Gastroesophageal sphincter (tissue), 4 donors: ENCODE measurements around the gene PTPRF. TPM values are rescaled to one million over a fixed set of nuclear protein-coding genes. Genes with fewer than 3 reads are reported as not detected.

Experiments
- ATAC-seq: fragments of 150-250 bp; one replicate; pipeline ENCODE4 v1.9.1; 2016; ENCODE audit warnings: mild to moderate bottlenecking, moderate library complexity
- H3K27ac ChIP-seq, 4 donors: fragments of 200-600 bp; sonication (generic) in 3 of 4; 1 replicate in 3 of 4; 2 replicates in 1 of 4; pipeline ENCODE4 v1.5.1; 2016 to 2019
- H3K27me3 ChIP-seq: fragments of 200-600 bp; sonication (generic); one replicate; pipeline ENCODE4 v1.5.1; 2019
- H3K36me3 ChIP-seq, 2 donors: fragments of 200-600 bp; sonication (generic); one replicate each; pipeline ENCODE4 v1.5.1; 2019; ENCODE audit warnings: control low read depth in 1 of 2
- H3K4me1 ChIP-seq, 3 donors: fragments of 200-600 bp; sonication (generic); 1 replicate in 2 of 3; 2 replicates in 1 of 3; pipeline ENCODE4 v1.5.1; 2016 to 2019; ENCODE audit warnings: control low read depth in 2 of 3
- H3K4me3 ChIP-seq, 2 donors: fragments of 200-600 bp; sonication (generic); one replicate each; pipeline ENCODE4 v1.5.1; 2019; ENCODE audit warnings: mild to moderate bottlenecking in 1 of 2, moderate library complexity in 1 of 2
- H3K9me3 ChIP-seq, 3 donors: fragments of 200-600 bp; sonication (generic); one replicate each; pipeline ENCODE4 v1.5.1; 2017 to 2019; ENCODE audit warnings: control low read depth in 2 of 3
- CTCF ChIP-seq, 4 experiments: fragments of 200-600 bp in 2 of 4; fragments of 450-650 bp in 2 of 4; sonication (generic) in 1 of 4; IDR thresholded peaks; one replicate each; pipeline ENCODE4 v1.5.1; 2017 to 2019; ENCODE audit warnings: antibody characterized with exemption in 4 of 4, mild to moderate bottlenecking in 2 of 4, moderate library complexity in 2 of 4
- EP300 ChIP-seq: sonication (generic); formaldehyde crosslinking; IDR thresholded peaks from one replicate; pipeline ENCODE4 v1.6.1; 2017; ENCODE audit warnings: antibody characterized with exemption, mild to moderate bottlenecking
- POLR2A ChIP-seq, 2 donors: fragments of 450-650 bp; IDR thresholded peaks; one replicate each; pipeline ENCODE4 v1.6.1; 2017; ENCODE audit warnings: antibody characterized with exemption in 2 of 2, mild to moderate bottlenecking in 2 of 2, moderate library complexity in 1 of 2
- POLR2AphosphoS5 ChIP-seq: sonication (generic); formaldehyde crosslinking; IDR thresholded peaks from one replicate; pipeline ENCODE4 v1.6.1; 2017; ENCODE audit warnings: antibody characterized with exemption
- WGBS, 2 donors: methylation state at CpG; one replicate each; pipeline ENCODE4 v1.1.5; 2018; ENCODE audit warnings: low coverage in 1 of 2; 5-methylcytosine and 5-hydroxymethylcytosine counted together
- total RNA-seq, 4 donors: library from RNA; depleted of rRNA; stranded (reverse); fragments of >200 nt; gene quantifications; one replicate each; pipeline ENCODE4 v1.1.0, GENCODE V29; 2016

PTPRF gene
- total RNA-seq, 4 donors from 2014 or later, result 55.8 to 80.4 (median 60.8) TPM

GRCh38 chr1:43541721-43542401, 11.2 kb downstream of the PTPRF start:
- H3K27me3 ChIP-seq, result no peaks in the 10 kb centered on the region
- H3K4me1 ChIP-seq, result peaks cover 6 to 95% (median 14%) of the 10 kb centered on the region in 3 donors
- peaks cover 0 to 32% of the 10 kb centered on the region in 2 donors for H3K36me3 ChIP-seq
- no peak overlapping the region for H3K4me3 ChIP-seq
- H3K27ac ChIP-seq, result peak overlapping the region; percentile 53 to 85 (median 79)
- no peaks in the 10 kb centered on the region for H3K9me3 ChIP-seq
- TF ChIP-seq EP300 (no peak), CTCF (IDR thresholded peaks at IDR 0.05) (no peak), POLR2AphosphoS5 (peak; percentile 77), POLR2A (IDR thresholded peaks at IDR 0.05) (no peak)
- ATAC-seq, result peak; percentile 90
- WGBS, 2 donors, result 65 to 74% methylated on average over 6 to 9 of the region's 14 CpGs

GRCh38 chr1:43542527-43543458, 12.1 kb downstream of the PTPRF start:
- Histone ChIP-seq H3K27me3 (no peaks in the 10 kb centered on the region), H3K4me1 (peaks cover 6 to 95% (median 14%) of the 10 kb centered on the region in 3 donors), H3K9me3 (no peaks in the 10 kb centered on the region), H3K36me3 (peaks cover 0 to 38% of the 10 kb centered on the region in 2 donors), H3K4me3 (no peak overlapping the region), H3K27ac (peak overlapping the region; percentile 63 to 85 (median 79))
- WGBS, 2 donors, result 72 to 92% methylated on average over 8 of the region's 15 CpGs
- ATAC-seq, result no peak
- TF ChIP-seq CTCF (IDR thresholded peaks at IDR 0.05) (no peak), POLR2AphosphoS5 (no peak), POLR2A (IDR thresholded peaks at IDR 0.05) (no peak), EP300 (no peak)

- H3K36me3 ChIP-seq, result peaks cover 0 to 32% of the 10 kb centered on the region in 2 donors
- TF ChIP-seq CTCF (IDR thresholded peaks at IDR 0.05) (no peak), EP300 (no peak), POLR2A (IDR thresholded peaks at IDR 0.05) (no peak), POLR2AphosphoS5 (no peak)
- no peak overlapping the region for H3K4me3 ChIP-seq
- no peaks in the 10 kb centered on the region for H3K27me3 ChIP-seq
- no peak for ATAC-seq
- H3K27ac ChIP-seq, result peak overlapping the region in 3 of 4 donors; percentile 76 to 85 (median 82)
- no peaks in the 10 kb centered on the region for H3K9me3 ChIP-seq
- 70 to 83% methylated on average over 1 to 3 of the region's 8 CpGs for WGBS, 2 donors
- peaks cover 6 to 100% (median 14%) of the 10 kb centered on the region in 3 donors for H3K4me1 ChIP-seq
Measured at GRCh38 chr1:43543567-43543966, 12.9 kb downstream of the PTPRF start.

GRCh38 chr1:43545339-43545694, 14.6 kb downstream of the PTPRF start:
- 89% methylated on average over 5 to 7 of the region's 12 CpGs for WGBS, 2 donors

GRCh38 chr1:43545695-43546387, 15.2 kb downstream of the PTPRF start:
- peak overlapping the region in 2 of 4 donors; percentile 38 to 76 for H3K27ac ChIP-seq
- H3K9me3 ChIP-seq, result no peaks in the 10 kb centered on the region
- H3K27me3 ChIP-seq, result no peaks in the 10 kb centered on the region
- peaks cover 6 to 100% (median 6%) of the 10 kb centered on the region in 3 donors for H3K4me1 ChIP-seq
- H3K36me3 ChIP-seq, result peaks cover 0 to 24% of the 10 kb centered on the region in 2 donors
- WGBS, 2 donors, result 42% methylated on average over 6 of the region's 12 CpGs; no CpG with 5 or more reads in 1 of the 2 donors
- H3K4me3 ChIP-seq, result no peak overlapping the region
- no peak for TF ChIP-seq POLR2AphosphoS5
- TF ChIP-seq POLR2A (IDR thresholded peaks at IDR 0.05), result no peak
- TF ChIP-seq EP300, result no peak
- TF ChIP-seq CTCF (IDR thresholded peaks at IDR 0.05), result no peak
- ATAC-seq, result peak; percentile 20

More at GRCh38 chr1:43545339-43545694, 14.6 kb downstream of the PTPRF start:
- Histone ChIP-seq H3K36me3 (peaks cover 0 to 24% of the 10 kb centered on the region in 2 donors), H3K27me3 (no peaks in the 10 kb centered on the region), H3K27ac (peak overlapping the region in 2 of 4 donors; percentile 38 to 76), H3K4me3 (no peak overlapping the region), H3K9me3 (no peaks in the 10 kb centered on the region), H3K4me1 (peaks cover 6 to 100% (median 11%) of the 10 kb centered on the region in 3 donors)
- no peak for TF ChIP-seq EP300
- no peak for ATAC-seq
